ENCODE data around the gene MCU. TPM values are rescaled to one million over a fixed set of nuclear protein-coding genes. Genes with fewer than 3 reads are reported as not detected.

The MCU gene
- total and polyA plus RNA-seq, 2 of the 8 experiments (the other 6 are each of a cell fraction or from before 2014, with no cell fraction given) = 51.6 to 62.2 TPM

GRCh38 chr10:72709041-72709440 lies 17.1 kb downstream of the MCU start (continued):
- TF ChIP-seq CHD7 (IDR thresholded peaks at IDR 0.05; ENCODE audit: insufficient replicate concordance, low read length) (no peak), TAF7 (optimal IDR thresholded peaks at IDR 0.05; ENCODE audit: borderline replicate concordance, low read depth, low read length) (no peak), HDAC2 (IDR thresholded peaks at IDR 0.05; ENCODE audit: borderline replicate concordance in 1 of 2, low read depth in 2 of 2, low read length in 2 of 2) (no peak), E2F6 (IDR thresholded peaks at IDR 0.05) (no peak), SRF (IDR thresholded peaks at IDR 0.05; ENCODE audit: low read depth, low read length) (no peak), EZH2 (IDR thresholded peaks at IDR 0.05; ENCODE audit: low read depth, low read length, severe bottlenecking) (no peak), JUN (IDR thresholded peaks at IDR 0.05; ENCODE audit: low read depth, low read length) (no peak), ASH2L (IDR thresholded peaks at IDR 0.05; ENCODE audit: low read length) (no peak), NANOG (IDR thresholded peaks at IDR 0.05; ENCODE audit: insufficient read depth, low read depth, low read length, poor library complexity, severe bottlenecking) (no peak), CBX8 (IDR thresholded peaks at IDR 0.05; ENCODE audit: borderline replicate concordance, low read depth, low read length) (no peak), CHD1 (IDR thresholded peaks at IDR 0.05; ENCODE audit: low read depth, low read length) (no peak)
